ENCODE results near the gene GPRC5B. TPM values are rescaled to one million over a fixed set of nuclear protein-coding genes. Genes with fewer than 3 reads are reported as not detected.
A peak's percentile ranks its signal among the peaks of the same experiment; 100 is the strongest.

GPRC5B gene
- polyA plus RNA-seq, 2 of the 4 experiments (the other 2 are of a cell fraction), result 12.8 to 19.1 TPM

- POLR2A ChIA-PET, result no interaction called here
- CTCF ChIA-PET, result interaction anchor here (0.9 to 2.1 kb wide), 4 partner anchors 14 to 262 kb away, joined by 3 to 6 read pairs (median 4); no protein-coding TSS in a partner anchor
- TF ChIP-seq ZNF302 (CRISPR knock-in tag; IDR thresholded peaks at IDR 0.05) (no peak), RAD21 (conservative IDR thresholded peaks at IDR 0.05 in 1 of 2, IDR thresholded peaks at IDR 0.05 in 1 of 2) (no peak), ELK1 (IDR thresholded peaks at IDR 0.05; ENCODE audit: low read depth, low read length) (no peak), TFCP2L1 (CRISPR knock-in tag; IDR thresholded peaks at IDR 0.05) (no peak), RNF2 (IDR thresholded peaks at IDR 0.05; ENCODE audit: borderline replicate concordance, low read depth) (no peak), ZSCAN20 (CRISPR knock-in tag; IDR thresholded peaks at IDR 0.05) (no peak), CHD2 (IDR thresholded peaks at IDR 0.05; ENCODE audit: low read length, partially characterized antibody) (no peak), FOSL2 (IDR thresholded peaks at IDR 0.05) (peak; percentile 31; the same call in 1 of the 2 replicates), FOSL2 (CRISPR knock-in tag; IDR thresholded peaks at IDR 0.05) (peak; percentile 55), FOSB (CRISPR knock-in tag; IDR thresholded peaks at IDR 0.05) (no peak), ZFP36 (IDR thresholded peaks at IDR 0.05; ENCODE audit: borderline replicate concordance, partially characterized antibody) (no peak), MAZ (IDR thresholded peaks at IDR 0.05; ENCODE audit: borderline replicate concordance, low read depth, low read length) (no peak), SREBF2 (IDR thresholded peaks at IDR 0.05) (no peak), JUNB (IDR thresholded peaks at IDR 0.05) (0 out of 2 replicates have a peak, but pooled peaks have one; percentile 30), CBX8 (IDR thresholded peaks at IDR 0.05) (no peak), REST (IDR thresholded peaks at IDR 0.05) (no peak), EHMT2 (IDR thresholded peaks at IDR 0.05; ENCODE audit: low read depth) (no peak), POLR2AphosphoS2 (conservative IDR thresholded peaks at IDR 0.05; ENCODE audit: low read length) (no peak), MYC (IDR thresholded peaks at IDR 0.05; ENCODE audit: borderline replicate concordance, low read length) (no peak)
- peaks cover 10% of the 10 kb centered on the region for H3K4me1 ChIP-seq
- peak; percentile 43 to 50 for DNase-seq (ENCODE audit: low read depth in 1 of 2, low spot score in 1 of 2)
- no peaks in the 10 kb centered on the region for H3K9me3 ChIP-seq
- no peak overlapping the region for H3K4me3 ChIP-seq
- 58% methylated on average over 11 of the region's 11 CpGs for WGBS (ENCODE audit: missing lambda C conversion rate)
- ATAC-seq, result peak; percentile 72 to 85
- FAIRE-seq, result no peak
- H3K4me2 ChIP-seq, result peak overlapping the region; percentile 13
- peak overlapping the region; percentile 24 to 66 for H3K27ac ChIP-seq
Measured at GRCh38 chr16:19844945-19845641, 39.6 kb downstream of the GPRC5B start.

GRCh38 chr16:19843371-19843770, 41.3 kb downstream of the GPRC5B start:
- ATAC-seq (no peak), DNase-seq (ENCODE audit: low read depth in 1 of 2, low spot score in 1 of 2) (no peak), FAIRE-seq (no peak)
- Histone ChIP-seq H3K4me2 (no peak overlapping the region), H3K27ac (no peak overlapping the region), H3K9me3 (no peaks in the 10 kb centered on the region), H3K4me3 (no peak overlapping the region), H3K4me1 (peaks cover 10% of the 10 kb centered on the region)
- CTCF ChIA-PET, result interaction anchor here (1.3 kb wide), 1 partner anchor 12 kb away, joined by 4 read pairs; no protein-coding TSS in a partner anchor
- POLR2A ChIA-PET, result no interaction called here
- WGBS (ENCODE audit: missing lambda C conversion rate), result 77% methylated on average over 1 of the region's 1 CpG
- no peak for TF ChIP-seq RARB (CRISPR knock-in tag; IDR thresholded peaks at IDR 0.05)
- TF ChIP-seq HOXB5 (CRISPR knock-in tag; IDR thresholded peaks at IDR 0.05), result no peak
- TF ChIP-seq BHLHE40 (IDR thresholded peaks at IDR 0.05; ENCODE audit: low read depth, low read length), result no peak
- TF ChIP-seq HOXA7 (CRISPR knock-in tag; IDR thresholded peaks at IDR 0.05), result no peak
- TF ChIP-seq KDM5A (IDR thresholded peaks at IDR 0.05), result no peak
- no peak for TF ChIP-seq POLR2AphosphoS2 (conservative IDR thresholded peaks at IDR 0.05; ENCODE audit: low read length)
- TF ChIP-seq RFX5 (IDR thresholded peaks at IDR 0.05), result no peak
- no peak for TF ChIP-seq ZNF302 (CRISPR knock-in tag; IDR thresholded peaks at IDR 0.05)
- no peak for TF ChIP-seq RNF2 (IDR thresholded peaks at IDR 0.05; ENCODE audit: borderline replicate concordance, low read depth)
- no peak for TF ChIP-seq NFE2L2 (conservative IDR thresholded peaks at IDR 0.05; ENCODE audit: low read length)
- TF ChIP-seq HES2 (IDR thresholded peaks at IDR 0.05), result no peak
- TF ChIP-seq ELK1 (IDR thresholded peaks at IDR 0.05; ENCODE audit: low read depth, low read length), result no peak
- no peak for TF ChIP-seq POLR2A (IDR thresholded peaks at IDR 0.05; ENCODE audit: low read length)
- no peak for TF ChIP-seq HOXB13 (CRISPR knock-in tag; IDR thresholded peaks at IDR 0.05; ENCODE audit: low read depth)
- no peak for TF ChIP-seq CHD4 (IDR thresholded peaks at IDR 0.05; ENCODE audit: borderline replicate concordance)
- TF ChIP-seq MAX (IDR thresholded peaks at IDR 0.05), result no peak
